OCI-LY7 (cell line): ENCODE measurements around the gene DST.

Experiments
- EZH2phosphoT487 ChIP-seq: fragments of 200-600 bp; sonication (generic); IDR thresholded peaks from 2 replicates; pipeline ENCODE4 v1.6.1; 2018; ENCODE audit warnings: low read depth, borderline replicate concordance, mild to moderate bottlenecking, mixed run types, antibody characterized with exemption, low read length, moderate library complexity, mixed read lengths
- TF ChIP-seq, protein P1 (sequence below): fragments of 200-600 bp; sonication (generic); conservative IDR thresholded peaks from 2 replicates; pipeline ENCODE4 v1.5.1; 2014; ENCODE audit warnings: mild to moderate bottlenecking, antibody characterized with exemption, low read length, moderate library complexity, mixed read lengths

DNA sequence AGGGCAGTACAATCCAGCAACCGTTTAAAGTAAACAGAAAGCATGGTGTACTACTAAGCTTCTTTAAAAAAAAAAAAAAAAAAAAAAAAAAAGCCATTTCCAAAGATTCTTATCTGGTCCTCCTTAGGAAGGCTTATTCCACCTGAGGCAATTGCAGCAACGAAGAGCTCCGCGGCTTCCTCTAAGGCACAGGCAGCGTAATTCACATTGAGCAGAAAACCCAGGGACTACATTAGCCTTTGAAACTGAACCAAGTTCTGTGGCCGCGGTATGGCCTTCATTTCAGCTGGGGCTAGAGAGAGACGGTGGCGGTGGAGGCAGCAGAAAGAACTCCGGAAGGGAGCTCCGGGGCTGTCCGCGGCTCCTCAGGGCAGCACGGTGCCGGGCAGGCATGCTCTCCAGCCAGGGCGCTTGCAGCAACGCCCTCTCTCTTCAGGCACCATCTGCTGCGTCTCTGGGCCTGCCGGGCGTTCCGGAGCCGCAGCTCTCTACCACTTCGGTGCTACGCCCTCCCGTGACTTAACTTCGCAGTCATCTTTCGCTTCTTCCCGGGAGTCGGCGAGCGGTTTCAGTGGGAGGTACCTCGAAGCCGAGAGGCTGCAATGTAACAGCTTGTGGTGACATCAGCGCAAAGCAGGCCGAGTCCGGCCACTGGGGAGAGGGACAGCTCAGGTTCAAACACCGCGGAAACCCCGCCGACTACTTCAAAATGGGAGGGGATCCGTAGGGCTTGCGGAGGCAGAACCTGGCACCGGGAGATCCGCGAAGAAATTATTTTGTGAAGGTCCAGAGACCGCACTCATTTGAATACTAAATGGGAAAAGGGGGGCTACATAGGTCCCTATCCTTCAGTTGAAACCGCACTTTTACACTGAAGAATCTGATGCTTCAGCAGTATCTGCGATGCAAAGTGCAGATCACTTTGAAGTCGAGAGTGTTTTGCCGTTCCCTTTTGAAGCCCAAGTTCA is 100.0 kb downstream of the DST start:
- TF ChIP-seq, protein P1, sequence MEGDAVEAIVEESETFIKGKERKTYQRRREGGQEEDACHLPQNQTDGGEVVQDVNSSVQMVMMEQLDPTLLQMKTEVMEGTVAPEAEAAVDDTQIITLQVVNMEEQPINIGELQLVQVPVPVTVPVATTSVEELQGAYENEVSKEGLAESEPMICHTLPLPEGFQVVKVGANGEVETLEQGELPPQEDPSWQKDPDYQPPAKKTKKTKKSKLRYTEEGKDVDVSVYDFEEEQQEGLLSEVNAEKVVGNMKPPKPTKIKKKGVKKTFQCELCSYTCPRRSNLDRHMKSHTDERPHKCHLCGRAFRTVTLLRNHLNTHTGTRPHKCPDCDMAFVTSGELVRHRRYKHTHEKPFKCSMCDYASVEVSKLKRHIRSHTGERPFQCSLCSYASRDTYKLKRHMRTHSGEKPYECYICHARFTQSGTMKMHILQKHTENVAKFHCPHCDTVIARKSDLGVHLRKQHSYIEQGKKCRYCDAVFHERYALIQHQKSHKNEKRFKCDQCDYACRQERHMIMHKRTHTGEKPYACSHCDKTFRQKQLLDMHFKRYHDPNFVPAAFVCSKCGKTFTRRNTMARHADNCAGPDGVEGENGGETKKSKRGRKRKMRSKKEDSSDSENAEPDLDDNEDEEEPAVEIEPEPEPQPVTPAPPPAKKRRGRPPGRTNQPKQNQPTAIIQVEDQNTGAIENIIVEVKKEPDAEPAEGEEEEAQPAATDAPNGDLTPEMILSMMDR: no peak
- TF ChIP-seq EZH2phosphoT487: no peak
